ENCODE data around the gene PDIA6. TPM values are rescaled to one million over a fixed set of nuclear protein-coding genes. Genes with fewer than 3 reads are reported as not detected.

Gene PDIA6
- total and polyA plus RNA-seq, 2 donors (not counting 1 experiment from before 2014, with no cell fraction given) = 23.8 to 53.8 TPM

GRCh38 chr2:10786240-10786982, 26.2 kb downstream of the PDIA6 start:
- no peaks in the 10 kb centered on the region for H3K9me3 Mint-ChIP-seq (ENCODE audit: insufficient read depth)
- 91% methylated on average over 1 of the region's 12 CpGs for WGBS (ENCODE audit: insufficient coverage)
- no peak overlapping the region for H2AFZ ChIP-seq (ENCODE audit: insufficient read depth, low read depth, low read length, poor library complexity, severe bottlenecking)

DNA sequence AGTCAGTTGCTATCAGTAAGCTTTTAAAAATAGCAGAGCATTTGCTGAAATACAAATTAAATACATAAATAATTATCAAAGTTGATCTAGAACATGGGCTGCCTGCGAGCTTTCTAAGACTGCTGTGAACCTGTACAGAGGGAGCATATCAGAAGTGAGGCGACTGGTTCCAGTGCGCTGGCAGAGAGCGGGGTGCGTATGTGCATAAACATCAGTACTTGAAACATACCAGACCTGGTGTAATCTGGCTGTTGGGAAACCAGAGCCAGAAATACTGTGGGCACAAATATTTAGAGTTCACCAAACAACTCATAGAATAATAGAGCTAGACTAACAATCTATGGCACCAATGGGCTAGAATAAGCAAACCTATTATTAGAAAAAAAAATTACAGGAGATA, 27.3 kb downstream of the PDIA6 start:
- Histone ChIP-seq H3K4me2 (replicated peaks; ENCODE audit: low read depth, low read length, poor library complexity, severe bottlenecking) (no peak overlapping the region), H4K20me1 (ENCODE audit: control insufficient read depth, insufficient read depth, low read length, poor library complexity, severe bottlenecking) (peaks cover 9% of the 10 kb centered on the region), H3K27me3 (replicated peaks in 1 of 4; ENCODE audit: control extremely low read depth in 1 of 4, control insufficient read depth in 3 of 4, insufficient read depth in 4 of 4, low read length in 3 of 4) (no peaks in the 10 kb centered on the region), H3K4me3 (ENCODE audit: control extremely low read depth in 1 of 5, extremely low read depth in 1 of 5, insufficient read depth in 1 of 5, low read depth in 2 of 5, low read length in 4 of 5) (no peak overlapping the region), H3K27ac (ENCODE audit: low read length in 2 of 2) (no peak overlapping the region), H3K9me3 (ENCODE audit: control extremely low read depth in 1 of 3, control insufficient read depth in 2 of 3, insufficient read depth in 1 of 3, low read length in 2 of 3) (no peaks in the 10 kb centered on the region), H3K79me2 (ENCODE audit: control insufficient read depth, insufficient read depth, low read length) (no peaks in the 10 kb centered on the region), H3K36me3 (replicated peaks in 1 of 2; ENCODE audit: control extremely low read depth in 1 of 2, control insufficient read depth in 1 of 2, extremely low read depth in 1 of 2, insufficient read depth in 2 of 2, low read length in 1 of 2) (peaks cover 18 to 86% of the 10 kb centered on the region in 2 experiments), H3K9ac (ENCODE audit: low read length) (no peak overlapping the region), H3K4me1 (ENCODE audit: control insufficient read depth in 2 of 2, insufficient read depth in 2 of 2, low read length in 2 of 2) (no peaks in the 10 kb centered on the region), H2AFZ (ENCODE audit: insufficient read depth, low read depth, low read length, poor library complexity, severe bottlenecking) (no peak overlapping the region)
- H3K4me3 Mint-ChIP-seq = no peak overlapping the region
- H3K27ac Mint-ChIP-seq = no peak overlapping the region
- 89% methylated on average over 3 of the region's 5 CpGs for WGBS (ENCODE audit: insufficient coverage)
- ChIA-PET CTCF (no interaction called here), POLR2A (no interaction called here)
- no peaks in the 10 kb centered on the region for H3K27me3 Mint-ChIP-seq
- H3K9me3 Mint-ChIP-seq (ENCODE audit: insufficient read depth) = no peaks in the 10 kb centered on the region
- TF ChIP-seq, protein P1, sequence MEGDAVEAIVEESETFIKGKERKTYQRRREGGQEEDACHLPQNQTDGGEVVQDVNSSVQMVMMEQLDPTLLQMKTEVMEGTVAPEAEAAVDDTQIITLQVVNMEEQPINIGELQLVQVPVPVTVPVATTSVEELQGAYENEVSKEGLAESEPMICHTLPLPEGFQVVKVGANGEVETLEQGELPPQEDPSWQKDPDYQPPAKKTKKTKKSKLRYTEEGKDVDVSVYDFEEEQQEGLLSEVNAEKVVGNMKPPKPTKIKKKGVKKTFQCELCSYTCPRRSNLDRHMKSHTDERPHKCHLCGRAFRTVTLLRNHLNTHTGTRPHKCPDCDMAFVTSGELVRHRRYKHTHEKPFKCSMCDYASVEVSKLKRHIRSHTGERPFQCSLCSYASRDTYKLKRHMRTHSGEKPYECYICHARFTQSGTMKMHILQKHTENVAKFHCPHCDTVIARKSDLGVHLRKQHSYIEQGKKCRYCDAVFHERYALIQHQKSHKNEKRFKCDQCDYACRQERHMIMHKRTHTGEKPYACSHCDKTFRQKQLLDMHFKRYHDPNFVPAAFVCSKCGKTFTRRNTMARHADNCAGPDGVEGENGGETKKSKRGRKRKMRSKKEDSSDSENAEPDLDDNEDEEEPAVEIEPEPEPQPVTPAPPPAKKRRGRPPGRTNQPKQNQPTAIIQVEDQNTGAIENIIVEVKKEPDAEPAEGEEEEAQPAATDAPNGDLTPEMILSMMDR (IDR thresholded peaks at IDR 0.05) = no peak
- intact Hi-C loops (cut with micrococcal nuclease) = no loop called here
- H3K4me1 Mint-ChIP-seq = no peaks in the 10 kb centered on the region
- ATAC-seq (ENCODE audit: low read depth) = no peak
- no peak for DNase-seq

More at GRCh38 chr2:10786240-10786982, 26.2 kb downstream of the PDIA6 start:
- Histone ChIP-seq H3K79me2 (ENCODE audit: control insufficient read depth, insufficient read depth, low read length) (no peaks in the 10 kb centered on the region), H3K4me2 (replicated peaks; ENCODE audit: low read depth, low read length, poor library complexity, severe bottlenecking) (no peak overlapping the region), H3K27ac (ENCODE audit: low read length in 2 of 2) (no peak overlapping the region), H3K36me3 (replicated peaks in 1 of 2; ENCODE audit: control extremely low read depth in 1 of 2, control insufficient read depth in 1 of 2, extremely low read depth in 1 of 2, insufficient read depth in 2 of 2, low read length in 1 of 2) (peaks cover 18 to 89% of the 10 kb centered on the region in 2 experiments), H4K20me1 (ENCODE audit: control insufficient read depth, insufficient read depth, low read length, poor library complexity, severe bottlenecking) (peaks cover 9% of the 10 kb centered on the region), H3K9ac (ENCODE audit: low read length) (no peak overlapping the region), H3K4me3 (ENCODE audit: control extremely low read depth in 1 of 5, extremely low read depth in 1 of 5, insufficient read depth in 1 of 5, low read depth in 2 of 5, low read length in 4 of 5) (no peak overlapping the region), H3K9me3 (ENCODE audit: control extremely low read depth in 1 of 3, control insufficient read depth in 2 of 3, insufficient read depth in 1 of 3, low read length in 2 of 3) (no peaks in the 10 kb centered on the region), H3K27me3 (replicated peaks in 1 of 4; ENCODE audit: control extremely low read depth in 1 of 4, control insufficient read depth in 3 of 4, insufficient read depth in 4 of 4, low read length in 3 of 4) (no peaks in the 10 kb centered on the region), H3K4me1 (ENCODE audit: control insufficient read depth in 2 of 2, insufficient read depth in 2 of 2, low read length in 2 of 2) (no peaks in the 10 kb centered on the region)
- DNase-seq (no peak), ATAC-seq (ENCODE audit: low read depth) (no peak)
- ChIA-PET CTCF (interaction anchor here (0.6 kb wide), 2 partner anchors 96 to 365 kb away, joined by 3 read pairs; no protein-coding TSS in a partner anchor), POLR2A (interaction anchor here (0.6 kb wide), 1 partner anchor 93 kb away, joined by 6 read pairs; no protein-coding TSS in a partner anchor)
- intact Hi-C loops (cut with micrococcal nuclease) = no loop called here
- no peak overlapping the region for H3K27ac Mint-ChIP-seq
- H3K4me1 Mint-ChIP-seq = peaks cover 1% of the 10 kb centered on the region
- TF ChIP-seq, protein P1 (IDR thresholded peaks at IDR 0.05) = no peak
- no peak for TF ChIP-seq EZH2 (IDR thresholded peaks at IDR 0.05; ENCODE audit: borderline replicate concordance, insufficient read depth, low read depth, low read length, poor library complexity, severe bottlenecking)
- no peaks in the 10 kb centered on the region for H3K27me3 Mint-ChIP-seq
- no peak overlapping the region for H3K4me3 Mint-ChIP-seq

All from B cell (primary cell).